GM21723 (cell line): ENCODE results near the gene NOTCH3.

Source experiments
- ATAC-seq: cut with Tn5 transposase; IDR thresholded peaks from one replicate; pipeline ENCODE4 v1.9.1; 2021; ENCODE audit warnings: mild to moderate bottlenecking, moderate library complexity; ENCODE audit not compliant: unreplicated experiment

The NOTCH3 gene

GRCh38 chr19:15125232-15126067, 75.3 kb downstream of the NOTCH3 start:
- peak; percentile 83 for ATAC-seq

GRCh38 chr19:15124572-15125231, 76.1 kb downstream of the NOTCH3 start:
- ATAC-seq: peak; percentile 5

- no peak for ATAC-seq
Observed at GRCh38 chr19:15123900-15124299, 76.9 kb downstream of the NOTCH3 start.

GRCh38 chr19:15123031-15123890, 77.5 kb downstream of the NOTCH3 start:
- ATAC-seq: no peak

GRCh38 chr19:15122331-15123030, 78.3 kb downstream of the NOTCH3 start:
- ATAC-seq: no peak

- no peak for ATAC-seq
Observed at GRCh38 chr19:15120135-15121026, 80.4 kb downstream of the NOTCH3 start.

- ATAC-seq: no peak
Observed at GRCh38 chr19:15118789-15119494, 81.9 kb downstream of the NOTCH3 start.

- ATAC-seq: no peak
Observed at GRCh38 chr19:15118248-15118647, 82.5 kb downstream of the NOTCH3 start.

- no peak for ATAC-seq
Observed at GRCh38 chr19:15116856-15117255, 83.9 kb downstream of the NOTCH3 start.

GRCh38 chr19:15115762-15116615, 84.8 kb downstream of the NOTCH3 start:
- ATAC-seq: no peak

GRCh38 chr19:15115080-15115479, 85.7 kb downstream of the NOTCH3 start:
- no peak for ATAC-seq

- ATAC-seq: no peak
Observed at GRCh38 chr19:15114153-15114540, 86.6 kb downstream of the NOTCH3 start.

- no peak for ATAC-seq
Observed at GRCh38 chr19:15113245-15114152, 87.3 kb downstream of the NOTCH3 start.

GRCh38 chr19:15112385-15112784, 88.4 kb downstream of the NOTCH3 start:
- ATAC-seq: no peak

GRCh38 chr19:15111758-15112157, 89.0 kb downstream of the NOTCH3 start:
- no peak for ATAC-seq

GRCh38 chr19:15110418-15110815, 90.4 kb downstream of the NOTCH3 start:
- no peak for ATAC-seq

- ATAC-seq: no peak
Observed at GRCh38 chr19:15109768-15110417, 90.9 kb downstream of the NOTCH3 start.
